ENCODE measurements around the gene ZBTB7C. TPM values are rescaled to one million over a fixed set of nuclear protein-coding genes. Genes with fewer than 3 reads are reported as not detected.

The ZBTB7C gene
- total and polyA plus RNA-seq, 2 of the 4 experiments (the other 2 are of a cell fraction) = not detected

- WGBS, 2 experiments (ENCODE audit: extremely low coverage in 2 of 2, insufficient read length in 1 of 2) = no CpG with 5 or more reads among the region's 6 CpGs
These were observed 205.1 kb downstream of the ZBTB7C start for GRCh38 chr18:48203961-48204666.

More at GRCh38 chr18:48203961-48204666, 205.1 kb downstream of the ZBTB7C start:
- Histone ChIP-seq H3K36me3 (ENCODE audit: control insufficient read depth, insufficient read depth, low read length) (no peaks in the 10 kb centered on the region), H2BK15ac (ENCODE audit: low read depth, low read length) (no peak overlapping the region), H2BK5ac (ENCODE audit: low read depth, low read length, poor library complexity, severe bottlenecking) (no peak overlapping the region), H3K4ac (ENCODE audit: low read depth, low read length) (no peak overlapping the region), H3K4me1 (ENCODE audit: control insufficient read depth, insufficient read depth, low read length) (no peaks in the 10 kb centered on the region), H2AK9ac (replicated peaks; ENCODE audit: low read depth, low read length, poor library complexity) (no peak overlapping the region), H4K5ac (ENCODE audit: low read depth, low read length) (no peak overlapping the region), H2BK120ac (ENCODE audit: low read depth, low read length) (no peak overlapping the region), H2AFZ (replicated peaks; ENCODE audit: low read length, poor library complexity) (no peak overlapping the region), H3K18ac (ENCODE audit: low read depth, low read length) (no peak overlapping the region), H3K9me3 (ENCODE audit: control insufficient read depth, insufficient read depth, low read length) (no peaks in the 10 kb centered on the region), H3K9me1 (ENCODE audit: insufficient read depth, low read length) (no peaks in the 10 kb centered on the region), H3K23ac (ENCODE audit: low read depth, low read length) (no peak overlapping the region), H3K27ac (ENCODE audit: insufficient read depth, low read length) (no peak overlapping the region), H2BK20ac (ENCODE audit: low read depth, low read length) (no peak overlapping the region), H3K14ac (replicated peaks; ENCODE audit: low read depth, low read length) (no peak overlapping the region), H3K4me2 (ENCODE audit: low read depth, low read length) (no peak overlapping the region), H3K79me1 (ENCODE audit: low read depth in 1 of 2, low read length in 2 of 2) (no peaks in the 10 kb centered on the region), H4K91ac (ENCODE audit: insufficient read depth, low read depth, low read length) (no peak overlapping the region), H4K20me1 (ENCODE audit: insufficient read depth, low read length) (no peaks in the 10 kb centered on the region), H4K8ac (ENCODE audit: low read depth in 2 of 2, low read length in 2 of 2) (no peak overlapping the region), H3K4me3 (ENCODE audit: insufficient read depth, low read depth, low read length) (no peak overlapping the region), H3K9ac (ENCODE audit: low read depth, low read length) (no peak overlapping the region), H2AK5ac (ENCODE audit: low read depth, low read length) (no peak overlapping the region), H3K27me3 (ENCODE audit: control insufficient read depth, insufficient read depth, low read length) (no peaks in the 10 kb centered on the region), H3K56ac (ENCODE audit: extremely low read depth, insufficient read depth, low read length) (no peak overlapping the region)
- in situ Hi-C loops (cut with MboI; ENCODE audit: low sequenced_read_pairs) (no loop called here), intact Hi-C loops (cut with micrococcal nuclease) (no loop called here), dilution Hi-C loops (cut with HindIII; ENCODE audit: low sequenced_read_pairs, unreplicated experiment) (no loop called here)
- BruUV-seq (replicated peaks) = no TSS peak
- ChIA-PET CTCF (no interaction called here), POLR2A (ENCODE audit: unreplicated experiment) (no interaction called here)
- TF ChIP-seq RCOR1 (IDR thresholded peaks at IDR 0.05; ENCODE audit: insufficient replicate concordance, low read length) (no peak), CEBPB (IDR thresholded peaks at IDR 0.05; ENCODE audit: low read depth, low read length) (no peak), RFX5 (IDR thresholded peaks at IDR 0.05; ENCODE audit: low read depth, low read length) (no peak), ELK1 (IDR thresholded peaks at IDR 0.05; ENCODE audit: borderline replicate concordance, low read depth, low read length) (no peak), SMC3 (IDR thresholded peaks at IDR 0.05; ENCODE audit: low read depth, low read length) (no peak), POLR2A (IDR thresholded peaks at IDR 0.05; ENCODE audit: low read depth, low read length) (no peak), RAD21 (IDR thresholded peaks at IDR 0.05; ENCODE audit: low read length) (no peak), MAZ (IDR thresholded peaks at IDR 0.05; ENCODE audit: borderline replicate concordance, low read depth, low read length) (no peak), BHLHE40 (IDR thresholded peaks at IDR 0.05; ENCODE audit: low read depth, low read length) (no peak), NFE2L2 (IDR thresholded peaks at IDR 0.05; ENCODE audit: low read depth, low read length) (no peak), CTCF (conservative IDR thresholded peaks at IDR 0.05; ENCODE audit: low read depth, low read length) (no peak), USF2 (IDR thresholded peaks at IDR 0.05; ENCODE audit: low read depth, low read length) (no peak), MXI1 (IDR thresholded peaks at IDR 0.05; ENCODE audit: borderline replicate concordance, low read depth, low read length) (no peak), CHD1 (IDR thresholded peaks at IDR 0.05; ENCODE audit: low read depth, low read length) (no peak), MAFK (IDR thresholded peaks at IDR 0.05; ENCODE audit: low read depth, low read length) (no peak), FOS (IDR thresholded peaks at IDR 0.05; ENCODE audit: low read depth, low read length) (no peak)
- DNase-seq (no peak), ATAC-seq (ENCODE audit: low read depth) (no peak)
